Measurements from ENCODE around the gene CEP63.

The CEP63 gene
- 14.1 reads per million, percentile 39 among the genes with 10 or more reads in this experiment for total RNA-seq

GRCh38 chr3:134485718-134486576 is at the start of gene CEP63, which contains the start of gene ANAPC13:
Gene CEP63 (plus strand): TSS chr3:134486057. CDS start chr3:134495321, 9,264 bp downstream.
Gene ANAPC13 (minus strand): TSS chr3:134485985. CDS start chr3:134482904, 3,081 bp downstream.
- peak; percentile 92 for DNase-seq

DNA sequence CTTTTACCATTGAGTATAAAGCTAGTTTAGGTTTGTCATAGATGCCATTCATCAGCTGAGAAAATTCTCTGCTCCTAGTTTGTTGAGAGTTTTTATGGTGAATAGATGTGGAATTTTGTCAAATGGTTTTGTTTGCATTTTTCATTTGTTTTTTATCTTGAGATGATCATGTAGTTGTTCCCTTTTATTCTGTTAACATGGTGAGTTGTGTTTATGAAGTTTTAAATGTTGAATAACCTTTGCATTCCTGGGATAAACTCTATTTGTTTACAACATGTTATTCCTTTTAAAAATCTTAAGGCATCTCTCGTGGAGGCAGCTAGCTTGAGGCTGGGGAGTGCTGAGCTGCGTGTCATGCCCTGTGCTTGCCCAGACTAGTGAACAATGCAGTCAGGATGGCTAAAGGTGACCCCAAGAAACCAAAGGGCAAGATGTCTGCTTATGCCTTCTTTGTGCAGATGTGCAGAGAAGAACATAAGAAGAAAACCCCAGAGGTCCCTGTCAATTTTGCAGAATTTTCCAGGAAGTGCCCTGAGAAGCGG is 48.6 kb upstream of the CEP63 start:
- no peak for DNase-seq

DNA sequence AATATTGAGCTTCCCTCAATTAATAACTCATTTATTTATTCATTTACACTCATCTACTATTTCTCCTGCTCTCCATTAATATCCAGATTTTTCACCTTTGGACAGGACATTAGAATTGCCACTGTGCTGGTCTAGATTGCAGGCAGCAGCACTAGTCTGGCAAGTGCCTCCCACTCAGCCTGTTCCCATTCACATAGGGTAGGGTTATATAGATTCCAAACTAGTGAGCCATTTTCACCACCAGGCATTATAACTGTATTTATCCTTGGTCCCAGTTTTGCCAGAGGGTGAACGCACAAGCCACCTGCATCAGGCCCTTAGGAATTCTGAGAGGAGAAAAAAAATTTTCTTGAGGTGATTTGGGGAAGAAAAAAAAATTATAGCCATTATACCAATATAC is 44.5 kb upstream of the CEP63 start:
- no peak for DNase-seq

GRCh38 chr3:134441821-134442220 is 44.0 kb upstream of the CEP63 start:
- DNase-seq: no peak

DNA sequence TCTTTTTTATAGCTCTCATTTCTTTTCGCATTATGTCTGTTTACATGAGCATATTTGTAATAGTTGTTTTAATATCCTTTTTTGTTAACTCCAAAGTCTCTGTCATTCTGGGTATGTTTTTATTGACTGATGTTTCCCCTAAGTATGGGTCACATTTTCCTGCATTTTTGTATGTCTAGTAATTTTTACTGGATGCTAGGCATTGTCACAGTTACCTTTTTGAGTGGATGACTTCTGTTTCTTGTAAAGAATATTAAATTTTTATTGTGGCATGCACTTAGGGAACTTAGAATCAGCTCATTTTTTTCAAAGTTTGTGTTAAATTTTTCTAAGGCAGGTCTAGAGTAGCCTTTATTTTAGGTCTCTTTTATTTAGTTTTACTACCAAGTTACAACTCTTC is 40.8 kb upstream of the CEP63 start:
- DNase-seq: no peak

DNA sequence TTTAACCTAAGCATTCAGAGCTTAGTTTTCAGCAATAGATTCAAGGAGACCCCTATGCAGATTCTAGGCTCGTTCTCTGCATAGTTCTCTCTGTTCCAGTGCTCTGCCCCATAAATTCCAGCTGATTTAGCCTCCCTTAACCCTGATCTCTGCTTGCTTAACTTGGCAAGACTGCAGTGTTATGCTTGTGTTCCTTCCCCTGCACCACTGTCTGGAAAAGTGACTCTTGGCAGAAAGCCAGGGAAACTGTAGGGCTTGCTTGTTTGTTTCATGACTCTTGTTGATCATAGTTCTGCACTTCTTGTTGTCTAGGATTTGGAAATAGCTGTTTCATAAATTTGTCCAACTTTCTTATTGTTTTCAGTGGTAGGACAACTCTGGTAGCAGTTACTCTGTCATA is 40.2 kb upstream of the CEP63 start:
- DNase-seq: no peak

DNA sequence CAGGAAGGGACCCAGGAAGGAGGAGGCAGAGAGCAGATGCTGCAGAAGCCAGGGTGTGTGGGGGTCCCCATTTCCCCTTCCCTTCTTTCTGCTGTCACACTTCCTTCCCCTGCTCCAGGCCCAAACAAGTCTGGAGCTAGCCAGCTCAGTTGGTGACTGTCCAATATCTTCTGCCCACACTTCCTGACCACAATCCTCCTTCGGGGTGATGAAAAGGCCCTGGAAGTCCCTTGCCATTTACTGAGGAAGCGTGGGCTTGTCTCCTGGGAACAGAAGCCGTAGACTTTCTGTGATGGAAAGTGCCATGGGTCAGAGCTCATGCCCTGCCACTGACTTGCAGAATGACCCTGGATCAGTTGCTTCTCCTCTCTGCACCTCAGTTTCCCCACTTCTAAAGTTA is 39.1 kb upstream of the CEP63 start:
- DNase-seq: no peak

DNA sequence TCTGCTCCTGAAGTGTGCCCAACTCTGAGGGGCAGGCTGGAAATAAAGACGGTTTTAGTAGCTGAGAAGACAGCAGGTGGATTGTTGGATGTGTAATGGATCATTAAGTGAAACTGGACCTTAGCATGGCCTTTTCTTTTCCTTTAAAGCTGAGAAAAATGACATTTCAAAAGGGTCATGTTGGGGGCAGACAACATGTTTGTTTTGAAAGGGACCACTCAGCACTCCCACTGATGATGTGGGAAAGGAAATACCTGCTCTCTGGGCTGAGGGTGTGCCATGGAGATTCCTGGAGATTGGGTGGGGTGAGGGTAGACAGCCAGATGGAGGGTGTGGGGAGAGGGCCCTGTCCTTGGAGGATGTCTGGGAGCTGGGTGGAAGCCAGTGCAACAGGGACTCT is 38.5 kb upstream of the CEP63 start:
- DNase-seq: no peak

- no peak for DNase-seq
Measured at GRCh38 chr3:134448664-134449063, 37.2 kb upstream of the CEP63 start.

- no peak for DNase-seq
Measured at GRCh38 chr3:134449277-134449676, 36.6 kb upstream of the CEP63 start.

GRCh38 chr3:134449951-134450350 is 35.9 kb upstream of the CEP63 start:
- no peak for DNase-seq

DNA sequence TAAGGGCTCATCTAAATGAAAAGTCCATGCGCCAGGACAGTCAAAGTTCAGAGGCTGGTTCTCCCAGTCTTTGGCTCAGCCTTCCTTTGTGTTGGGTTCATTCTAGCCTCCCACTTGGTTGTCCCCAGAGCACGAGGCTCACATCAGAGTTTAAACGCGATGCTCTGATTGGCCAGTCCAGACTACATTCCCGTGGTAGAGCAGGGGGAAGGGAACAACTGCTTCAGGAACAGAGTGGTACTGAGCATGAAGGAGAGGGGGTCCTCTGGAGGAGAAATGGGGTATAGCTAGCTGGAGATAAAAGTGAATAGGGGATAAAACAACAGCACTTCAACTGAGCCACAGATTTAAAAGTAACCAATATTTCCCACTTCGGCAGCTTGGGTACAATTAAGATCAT is 32.2 kb upstream of the CEP63 start:
- DNase-seq: no peak

GRCh38 chr3:134457376-134458074 is 28.3 kb upstream of the CEP63 start:
- DNase-seq: no peak

GRCh38 chr3:134458406-134458945 is 27.4 kb upstream of the CEP63 start:
- DNase-seq: no peak

GRCh38 chr3:134459562-134459961 is 26.3 kb upstream of the CEP63 start:
- DNase-seq: no peak

GRCh38 chr3:134460965-134461364 is 24.9 kb upstream of the CEP63 start:
- no peak for DNase-seq

DNA sequence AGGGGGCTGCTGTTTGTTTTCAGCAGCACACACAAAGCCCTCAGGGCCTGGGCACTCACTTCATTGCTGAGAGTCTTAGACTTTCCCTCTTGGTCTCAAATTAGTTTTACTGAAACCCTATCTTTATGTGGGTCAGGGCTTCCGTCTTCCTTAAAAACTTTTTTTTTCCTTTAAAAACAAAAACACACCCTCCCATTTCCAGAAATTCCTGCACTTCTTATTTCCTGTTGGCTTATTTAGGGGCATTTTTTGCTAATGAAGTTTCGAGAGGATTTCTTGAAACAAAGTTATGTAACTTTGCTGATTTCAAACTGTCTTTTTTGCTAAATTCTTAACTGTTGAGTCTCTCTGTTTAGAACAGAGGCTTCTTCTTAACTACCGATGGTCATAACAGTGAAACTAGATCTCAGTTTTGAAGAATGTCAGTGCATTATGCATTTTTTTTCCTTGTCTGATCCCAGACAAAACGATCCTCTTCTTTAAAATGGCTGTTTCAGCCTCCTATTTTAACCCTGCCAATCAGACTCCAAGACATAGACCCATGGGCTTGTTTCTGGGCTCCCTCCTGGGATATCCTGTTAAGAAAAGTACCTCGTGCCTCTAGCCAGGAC is 23.4 kb upstream of the CEP63 start:
- no peak for DNase-seq

DNA sequence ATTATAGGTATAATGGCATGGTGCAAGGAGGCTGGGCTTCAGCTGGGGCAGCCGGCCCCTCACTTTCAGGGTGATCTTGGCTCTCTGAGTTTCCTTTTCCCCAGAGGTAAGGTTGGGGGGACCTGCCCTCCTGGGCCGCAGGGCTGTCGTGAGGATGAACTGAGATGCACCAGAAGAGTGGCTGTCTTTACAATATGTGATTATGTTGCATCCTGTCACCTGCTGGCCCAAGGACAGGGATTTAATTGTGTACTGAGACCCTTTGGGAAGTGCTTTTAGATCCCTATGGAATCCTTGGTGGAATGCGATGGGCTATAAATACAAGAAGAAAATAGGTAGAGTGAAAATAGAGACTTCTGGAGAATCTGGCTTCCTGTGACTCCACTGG is 22.2 kb upstream of the CEP63 start:
- DNase-seq: no peak

GRCh38 chr3:134464064-134464688 is 21.7 kb upstream of the CEP63 start:
- DNase-seq: no peak

DNA sequence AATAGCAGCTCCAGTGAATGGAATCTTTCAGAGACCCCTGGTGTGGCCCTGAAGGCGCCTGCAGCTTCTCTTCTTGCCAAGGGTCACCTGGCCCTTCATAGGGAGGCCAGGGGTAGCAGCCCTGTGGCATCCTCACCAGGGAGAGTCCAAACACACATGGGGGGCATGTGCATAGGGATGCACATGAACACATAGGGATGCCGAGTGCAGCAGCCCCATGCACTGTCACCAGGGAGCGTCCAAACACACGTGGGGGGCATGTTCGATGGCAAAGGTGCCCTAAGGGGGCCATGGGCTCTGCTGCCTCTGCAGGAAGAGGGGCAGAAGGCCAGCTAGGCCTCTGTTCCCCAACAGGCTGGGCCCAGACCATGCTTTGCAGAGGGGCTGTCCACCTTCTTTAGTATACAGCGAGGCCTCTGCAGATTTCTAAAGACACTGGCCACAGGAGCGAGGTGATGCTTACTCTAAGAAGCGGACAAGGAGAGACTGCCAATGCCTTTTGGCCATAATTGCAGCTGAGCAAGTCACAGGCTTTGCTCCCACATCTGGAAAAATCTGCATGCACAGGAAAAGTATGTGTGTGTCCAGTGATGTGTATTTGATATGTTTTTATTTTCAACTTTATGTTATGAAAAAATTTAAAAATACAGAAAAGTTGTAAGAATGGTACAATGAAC is 21.0 kb upstream of the CEP63 start:
- DNase-seq: no peak

- DNase-seq: no peak
Measured at GRCh38 chr3:134466331-134466730, 19.5 kb upstream of the CEP63 start.

- no peak for DNase-seq
Measured at GRCh38 chr3:134468519-134468918, 17.3 kb upstream of the CEP63 start.
